Endothelial cell of umbilical vein (primary cell): Measurements from ENCODE around the gene AGPAT2. TPM values are rescaled to one million over a fixed set of nuclear protein-coding genes. Genes with fewer than 3 reads are reported as not detected.

Experiments
- BruUV-seq: library from RNA; stranded (reverse); fragments of 400-500 nt; replicated peaks from 2 replicates; lab custom pipeline; 2021; lab: Mats Ljungman, UMichigan
- CTCF ChIA-PET: fragments of 300-600, 350-600 bp; sonication (Branson Sonifier 250); formaldehyde crosslinking; loops from one replicate; lab custom pipeline; 2021; ENCODE audit warnings: antibody characterized with exemption, inconsistent platforms; lab: Charles Lee
- POLR2A ChIA-PET: fragments of 300-600, 350-600 bp; sonication (Branson Sonifier 250); formaldehyde crosslinking; loops from one replicate; lab custom pipeline; 2021; ENCODE audit warnings: antibody characterized with exemption, inconsistent platforms; lab: Charles Lee
- DNase-seq: peaks from one replicate; pipeline ENCODE4 v3.0.0-alpha.2; 2011; ENCODE audit warnings: low read depth, low spot score
- FAIRE-seq: peaks from 2 replicates; lab custom pipeline; 2011; peaks lifted over from hg19 to GRCh38; lab: Jason Lieb, UNC
- H2AFZ ChIP-seq: 2 replicates; pipeline ENCODE4 v1.6.0; 2012; ENCODE audit warnings: low read depth, low read length, control low read depth, inconsistent platforms
- H3K27ac ChIP-seq: 2 replicates; pipeline ENCODE4 v1.5.1; 2011; ENCODE audit warnings: low read depth, mild to moderate bottlenecking, control low read depth, low read length, moderate library complexity; ENCODE audit not compliant: insufficient read depth
- H3K27me3 ChIP-seq, 2 experiments: 2 replicates each; pipeline versions ENCODE4 v1.6.0 to v1.6.1; 2011; ENCODE audit warnings: low read length in 2 of 2, mixed read lengths in 1 of 2; ENCODE audit not compliant: control insufficient read depth in 2 of 2, insufficient read depth in 2 of 2
- H3K36me3 ChIP-seq, 2 experiments: 2 replicates in 1 of 2; 3 replicates in 1 of 2; pipeline ENCODE4 v1.5.1; 2011; ENCODE audit warnings: low read length in 2 of 2, mild to moderate bottlenecking in 1 of 2, moderate library complexity in 1 of 2; ENCODE audit not compliant: control insufficient read depth in 2 of 2, insufficient read depth in 2 of 2; ENCODE audit errors: extremely low read depth in 1 of 2
- H3K4me1 ChIP-seq: 3 replicates; pipeline ENCODE4 v1.5.1; 2011; ENCODE audit warnings: mild to moderate bottlenecking, low read length; ENCODE audit not compliant: control insufficient read depth, insufficient read depth; ENCODE audit errors: extremely low read depth
- H3K4me2 ChIP-seq: 2 replicates; pipeline ENCODE4 v1.6.1; 2011; ENCODE audit warnings: low read length, control low read depth, mixed read lengths; ENCODE audit not compliant: insufficient read depth
- H3K4me3 ChIP-seq, 3 experiments: fragments of 200-600 bp in 1 of 3; sonication (generic), shearing (Covaris generic) in 1 of 3; replicated peaks in 1 of 3; 2 replicates each; pipeline ENCODE4 v1.5.1; 2011 to 2016; ENCODE audit warnings: control low read depth in 3 of 3, low read length in 3 of 3, mild to moderate bottlenecking in 2 of 3, inconsistent platforms in 1 of 3, low read depth in 1 of 3, moderate library complexity in 1 of 3; ENCODE audit not compliant: insufficient read depth in 1 of 3
- H3K79me2 ChIP-seq: 2 replicates; pipeline ENCODE4 v1.6.0; 2012; ENCODE audit warnings: low read length, inconsistent platforms; ENCODE audit not compliant: control insufficient read depth, insufficient read depth
- H3K9ac ChIP-seq: replicated peaks from 2 replicates; pipeline ENCODE3; 2011; ENCODE audit warnings: low read length, control low read depth; ENCODE audit not compliant: insufficient read depth; ENCODE audit errors: extremely low read depth
- H3K9me1 ChIP-seq: replicated peaks from 3 replicates; pipeline ENCODE4 v1.6.0; 2011; ENCODE audit warnings: mild to moderate bottlenecking, low read length; ENCODE audit not compliant: control insufficient read depth, insufficient read depth; ENCODE audit errors: extremely low read depth
- H3K9me3 ChIP-seq: replicated peaks from 2 replicates; pipeline ENCODE4 v1.5.1; 2012; ENCODE audit warnings: low read length, inconsistent platforms; ENCODE audit not compliant: control insufficient read depth, insufficient read depth
- H4K20me1 ChIP-seq: replicated peaks from 2 replicates; pipeline ENCODE3; 2011; ENCODE audit warnings: mild to moderate bottlenecking, low read length; ENCODE audit not compliant: control insufficient read depth, insufficient read depth; ENCODE audit errors: extremely low read depth
- EZH2 ChIP-seq: IDR thresholded peaks from 2 replicates; pipeline ENCODE4 v1.6.1; 2012; ENCODE audit warnings: borderline replicate concordance, low read depth, mild to moderate bottlenecking, moderate library complexity, low read length, inconsistent platforms; ENCODE audit not compliant: severe bottlenecking
- FOS ChIP-seq: IDR thresholded peaks from 2 replicates; pipeline ENCODE4 v1.6.1; 2011; ENCODE audit warnings: mild to moderate bottlenecking, low read length, moderate library complexity, borderline replicate concordance; ENCODE audit not compliant: insufficient read depth
- GATA2 ChIP-seq: IDR thresholded peaks from 2 replicates; pipeline ENCODE4 v1.7.0; 2011; ENCODE audit warnings: low read depth, mild to moderate bottlenecking, moderate library complexity, mixed read lengths, low read length; ENCODE audit not compliant: insufficient read length, insufficient read depth
- POLR2A ChIP-seq: IDR thresholded peaks from 2 replicates; pipeline ENCODE4 v1.6.1; 2012; ENCODE audit warnings: low read depth, mild to moderate bottlenecking, control low read depth, low read length
- dilution Hi-C: fragments of 300-500 bp; cut with MboI; formaldehyde crosslinking; loops from one replicate; pipeline ENCODE4 v1.15.0; 2019; ENCODE audit warnings: low sequenced_read_pairs; ENCODE audit not compliant: extremely low pct_ligation_motif_present
- intact Hi-C: fragments of 100-400 bp; cut with micrococcal nuclease; formaldehyde crosslinking; loops from one replicate; pipeline ENCODE4 v1.10.0; 2022
- polyA plus RNA-seq, 4 experiments: library from polyadenylated mRNA; depleted of rRNA in 3 of 4; stranded (reverse) in 3 of 4; unstranded in 1 of 4; fragments of >200 nt; gene quantifications; 2 replicates each; pipeline versions ENCODE4 v1.2.1 to v1.2.3, GENCODE V29; 2011 to 2012; ENCODE audit warnings: missing spikeins in 1 of 4
- total RNA-seq: library from RNA; stranded (reverse); gene quantifications from 2 replicates; pipeline ENCODE4 v1.2.3, GENCODE V29; 2021
- TF ChIP-seq, protein P1 (sequence below): IDR thresholded peaks from 2 replicates; pipeline ENCODE4 v1.6.1; 2011; ENCODE audit not compliant: insufficient read depth, insufficient read length
- TF ChIP-seq, protein P2 (sequence below), 2 donors: IDR thresholded peaks; 1 replicate in 1 of 2; 2 replicates in 1 of 2; pipeline ENCODE4 v1.5.1; 2011; ENCODE audit warnings: low read length in 2 of 2, mild to moderate bottlenecking in 2 of 2, moderate library complexity in 2 of 2, control low read depth in 1 of 2, inconsistent platforms in 1 of 2, low read depth in 1 of 2; ENCODE audit not compliant: insufficient read depth in 1 of 2; ENCODE audit errors: extremely low read depth in 1 of 2

Gene AGPAT2
- total and polyA plus RNA-seq, 2 donors (not counting 3 experiments of a cell fraction or from before 2014, with no cell fraction given) = 45.5 to 55.3 TPM

DNA sequence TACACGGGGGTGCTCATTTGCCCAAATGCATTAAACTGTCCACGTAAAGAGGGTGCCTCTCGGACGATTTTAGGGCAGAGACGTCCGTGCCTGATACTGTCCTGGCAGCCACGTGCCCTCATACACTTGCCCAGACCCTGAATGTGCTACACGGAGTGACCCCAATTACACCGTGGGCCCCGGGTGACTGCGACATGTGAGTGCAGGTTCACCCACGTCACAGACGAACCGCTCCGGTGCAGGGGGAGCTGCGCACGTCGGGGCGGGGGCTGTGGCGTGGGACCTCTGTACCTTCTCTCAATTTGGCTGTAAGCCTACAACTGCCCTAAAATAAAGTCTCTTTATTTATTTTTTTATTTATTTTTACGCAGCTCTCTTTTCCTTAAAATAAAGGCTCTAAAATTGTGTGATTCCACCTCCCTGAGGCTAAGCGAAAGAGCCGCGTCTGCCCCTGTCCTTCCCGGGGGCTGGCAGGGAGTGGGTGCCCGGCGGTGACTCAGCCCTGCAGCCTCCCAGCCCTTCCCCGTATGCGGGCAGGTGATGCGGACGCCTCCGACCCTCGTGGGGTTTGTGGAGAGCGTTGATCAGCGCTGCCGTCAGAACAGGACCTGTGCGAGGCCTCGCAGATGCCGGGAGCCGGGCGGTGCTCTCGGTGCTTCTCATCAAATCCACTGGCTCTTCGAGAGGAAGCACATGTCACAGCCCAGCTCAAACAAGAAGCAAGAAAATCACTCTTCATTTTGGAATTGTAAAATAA, 33.8 kb downstream of the AGPAT2 start:
- H3K79me2 ChIP-seq = peaks cover 8% of the 10 kb centered on the region
- intact Hi-C loops (no loop called here), dilution Hi-C loops (no loop called here)
- DNase-seq (no peak), FAIRE-seq (no peak)
- H2AFZ ChIP-seq = no peak overlapping the region
- BruUV-seq = no TSS peak
- H3K4me3 ChIP-seq = no peak overlapping the region
- H3K9me1 ChIP-seq = no peaks in the 10 kb centered on the region
- no peaks in the 10 kb centered on the region for H3K9me3 ChIP-seq
- TF ChIP-seq FOS = peak; percentile 10
- TF ChIP-seq, protein P1, sequence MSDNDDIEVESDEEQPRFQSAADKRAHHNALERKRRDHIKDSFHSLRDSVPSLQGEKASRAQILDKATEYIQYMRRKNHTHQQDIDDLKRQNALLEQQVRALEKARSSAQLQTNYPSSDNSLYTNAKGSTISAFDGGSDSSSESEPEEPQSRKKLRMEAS = no peak
- H3K27ac ChIP-seq = peak overlapping the region; percentile 31
- no peaks in the 10 kb centered on the region for H3K36me3 ChIP-seq
- H4K20me1 ChIP-seq = no peaks in the 10 kb centered on the region
- CTCF ChIA-PET = no interaction called here
- peaks cover 57% of the 10 kb centered on the region for H3K4me1 ChIP-seq
- POLR2A ChIA-PET = interaction anchor here (0.8 to 1.9 kb wide), 2 partner anchors 9 kb away, joined by 4 to 6 read pairs; partner anchors contain the start of gene EGFL7
- no peak overlapping the region for H3K9ac ChIP-seq
- H3K27me3 ChIP-seq = no peaks in the 10 kb centered on the region
- no peak overlapping the region for H3K4me2 ChIP-seq

DNA sequence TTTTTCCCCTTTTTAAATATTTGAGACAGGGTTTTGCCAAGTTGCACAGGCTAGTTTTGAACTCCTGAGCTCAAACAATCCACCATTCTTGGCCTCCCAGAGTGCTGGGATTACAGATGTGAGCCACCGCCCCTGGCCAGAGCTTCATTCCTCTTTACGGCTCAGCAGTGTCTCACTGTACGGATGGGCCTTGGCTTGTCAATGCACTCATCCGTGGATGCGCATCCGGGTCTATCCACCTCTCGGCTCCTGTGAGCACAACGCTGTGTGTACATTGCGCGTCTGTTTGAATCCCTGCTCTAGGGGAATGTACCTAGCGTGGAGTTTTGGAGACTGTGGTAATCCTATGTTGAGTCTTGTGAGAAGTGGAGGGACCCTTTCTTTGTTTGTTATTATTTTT, 35.4 kb downstream of the AGPAT2 start:
- CTCF ChIA-PET = no interaction called here
- no peak for FAIRE-seq

More for the DNA sequence above, 35.4 kb downstream of the AGPAT2 start:
- DNase-seq = no peak
- no peak for TF ChIP-seq EZH2
- TF ChIP-seq POLR2A = no peak
- no peak for TF ChIP-seq GATA2
- TF ChIP-seq, protein P2, sequence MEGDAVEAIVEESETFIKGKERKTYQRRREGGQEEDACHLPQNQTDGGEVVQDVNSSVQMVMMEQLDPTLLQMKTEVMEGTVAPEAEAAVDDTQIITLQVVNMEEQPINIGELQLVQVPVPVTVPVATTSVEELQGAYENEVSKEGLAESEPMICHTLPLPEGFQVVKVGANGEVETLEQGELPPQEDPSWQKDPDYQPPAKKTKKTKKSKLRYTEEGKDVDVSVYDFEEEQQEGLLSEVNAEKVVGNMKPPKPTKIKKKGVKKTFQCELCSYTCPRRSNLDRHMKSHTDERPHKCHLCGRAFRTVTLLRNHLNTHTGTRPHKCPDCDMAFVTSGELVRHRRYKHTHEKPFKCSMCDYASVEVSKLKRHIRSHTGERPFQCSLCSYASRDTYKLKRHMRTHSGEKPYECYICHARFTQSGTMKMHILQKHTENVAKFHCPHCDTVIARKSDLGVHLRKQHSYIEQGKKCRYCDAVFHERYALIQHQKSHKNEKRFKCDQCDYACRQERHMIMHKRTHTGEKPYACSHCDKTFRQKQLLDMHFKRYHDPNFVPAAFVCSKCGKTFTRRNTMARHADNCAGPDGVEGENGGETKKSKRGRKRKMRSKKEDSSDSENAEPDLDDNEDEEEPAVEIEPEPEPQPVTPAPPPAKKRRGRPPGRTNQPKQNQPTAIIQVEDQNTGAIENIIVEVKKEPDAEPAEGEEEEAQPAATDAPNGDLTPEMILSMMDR (IDR thresholded peaks at IDR 0.05; ENCODE audit: extremely low read depth in 1 of 2, insufficient read depth in 1 of 2, low read depth in 1 of 2, low read length in 2 of 2) = no peak
- no peak for TF ChIP-seq FOS
- H2AFZ ChIP-seq = no peak overlapping the region
- H3K9me3 ChIP-seq = no peaks in the 10 kb centered on the region
- no peak overlapping the region for H3K4me2 ChIP-seq
- H3K79me2 ChIP-seq = peaks cover 12% of the 10 kb centered on the region
- H3K27me3 ChIP-seq = no peaks in the 10 kb centered on the region
- intact Hi-C loops = no loop called here
- no peaks in the 10 kb centered on the region for H3K9me1 ChIP-seq
- no peak overlapping the region for H3K4me3 ChIP-seq
- H3K9ac ChIP-seq = no peak overlapping the region
- dilution Hi-C loops = no loop called here
- no peaks in the 10 kb centered on the region for H4K20me1 ChIP-seq
- H3K4me1 ChIP-seq = peaks cover 54% of the 10 kb centered on the region
- no peak overlapping the region for H3K27ac ChIP-seq
- BruUV-seq = no TSS peak
- POLR2A ChIA-PET = interaction anchor here (10.7 kb wide), 1 partner anchor 13 kb away, joined by 161 read pairs; the partner anchor contains the start of gene EGFL7
- no peaks in the 10 kb centered on the region for H3K36me3 ChIP-seq
